ENCODE results near the gene HERPUD2. TPM values are rescaled to one million over a fixed set of nuclear protein-coding genes. Genes with fewer than 3 reads are reported as not detected.
"Not testable (repeated sequence)": the region's sequence is repeated elsewhere in the genome, so short reads cannot be mapped to it uniquely, and the experiment has no call there.

HERPUD2 gene
- total RNA-seq, 1 experiment from 2014 or later = 20.8 TPM

DNA sequence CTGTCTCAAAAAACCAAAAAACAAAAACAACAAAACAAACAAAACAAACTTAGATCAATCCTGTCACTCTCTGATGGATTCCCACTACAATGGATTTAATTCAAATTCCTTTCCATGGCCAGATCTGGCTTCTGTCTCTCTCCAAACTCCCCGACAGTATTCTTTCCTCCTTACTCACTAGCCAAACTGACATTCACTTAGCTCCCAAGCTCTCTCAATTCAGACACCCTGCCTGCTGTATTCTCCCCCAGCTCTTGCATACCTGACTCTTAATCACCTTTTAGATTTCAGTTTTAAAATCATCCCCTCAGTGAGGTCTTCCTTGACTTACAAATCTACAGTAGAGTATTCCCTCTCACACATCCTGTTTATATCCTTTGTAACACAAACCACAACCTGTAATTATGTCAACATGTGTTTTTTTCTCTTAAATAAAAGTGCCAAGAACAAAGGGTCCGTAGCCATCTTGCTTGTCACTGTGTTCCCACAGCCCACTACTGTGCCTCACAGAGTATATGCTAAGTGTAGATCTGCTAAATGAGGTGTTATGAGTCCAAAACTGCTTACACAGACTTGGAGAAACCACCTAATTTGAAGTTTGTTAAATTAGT is 14.4 kb downstream of the HERPUD2 start:
- no peak for DNase-seq (ENCODE audit: low spot score)

- DNase-seq (ENCODE audit: low spot score) = no peak
Observed at GRCh38 chr7:35677582-35678356, 17.2 kb downstream of the HERPUD2 start.

- DNase-seq (ENCODE audit: low spot score) = no peak
Observed at GRCh38 chr7:35676211-35676610, 18.7 kb downstream of the HERPUD2 start.

- DNase-seq (ENCODE audit: low spot score) = no peak
Observed at GRCh38 chr7:35670856-35671569, 23.9 kb downstream of the HERPUD2 start.

DNA sequence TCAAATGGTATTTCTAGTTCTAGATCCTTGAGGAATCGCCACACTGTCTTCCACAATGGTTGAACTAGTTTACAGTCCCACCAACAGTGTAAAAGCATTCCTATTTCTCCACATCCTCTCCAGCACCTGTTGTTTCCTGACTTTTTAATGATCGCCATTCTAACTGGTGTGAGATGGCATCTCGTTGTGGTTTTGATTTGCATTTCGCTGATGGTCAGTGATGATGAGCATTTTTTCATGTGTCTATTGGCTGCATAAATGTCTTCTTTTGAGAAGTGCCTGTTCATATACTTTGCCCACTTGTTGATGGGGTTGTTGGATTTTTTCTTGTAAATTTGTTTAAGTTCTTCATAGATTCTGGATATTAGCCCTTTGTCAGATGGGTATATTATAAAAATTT is 34.5 kb downstream of the HERPUD2 start:
- DNase-seq (ENCODE audit: low spot score) = not testable (repeated sequence)

- no peak for DNase-seq (ENCODE audit: low spot score)
Observed at GRCh38 chr7:35658606-35659201, 36.2 kb downstream of the HERPUD2 start.

- DNase-seq (ENCODE audit: low spot score) = no peak
Observed at GRCh38 chr7:35657125-35657524, 37.8 kb downstream of the HERPUD2 start.

DNA sequence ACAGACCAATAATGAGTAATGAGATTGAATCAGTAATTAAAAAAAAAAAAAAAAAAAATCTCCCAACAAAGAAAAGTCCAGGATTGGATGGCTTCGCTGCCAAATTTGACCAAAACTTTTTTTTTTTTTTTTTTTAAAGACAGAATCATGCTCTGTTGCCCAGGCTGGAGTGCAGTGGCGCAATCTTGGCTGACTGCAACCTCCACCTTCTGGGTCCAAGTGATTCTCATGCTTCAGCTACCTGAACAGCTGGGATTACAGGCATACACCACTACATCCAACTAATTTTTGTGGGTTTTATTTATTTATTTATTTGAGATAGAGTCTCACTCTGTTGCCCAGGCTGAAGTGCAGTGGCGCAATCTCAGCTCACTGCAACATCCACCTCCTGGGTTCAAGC is 40.4 kb downstream of the HERPUD2 start:
- DNase-seq (ENCODE audit: low spot score) = not testable (repeated sequence)

- no peak for DNase-seq (ENCODE audit: low spot score)
Observed at GRCh38 chr7:35652124-35652523, 42.8 kb downstream of the HERPUD2 start.

DNA sequence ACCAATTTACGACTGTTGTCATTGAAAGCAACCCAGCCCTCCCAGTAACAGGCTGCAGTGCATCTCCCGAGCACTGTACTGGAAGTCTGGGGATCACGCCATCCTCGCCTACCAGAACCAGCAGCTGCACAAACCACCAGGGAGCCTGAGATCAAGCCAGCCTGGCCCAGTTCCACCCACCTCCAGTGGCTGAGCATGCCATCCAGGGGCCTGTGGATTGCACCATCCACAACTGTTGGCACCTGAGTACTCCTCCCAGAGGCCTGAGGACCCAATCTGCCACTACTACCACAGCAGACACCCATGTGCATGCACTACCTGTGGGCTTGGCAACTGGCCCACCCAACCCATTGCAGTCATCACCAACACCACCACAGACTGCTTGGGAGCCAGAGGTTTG is 44.2 kb downstream of the HERPUD2 start:
- DNase-seq (ENCODE audit: low spot score) = no peak

- no peak for DNase-seq (ENCODE audit: low spot score)
Observed at GRCh38 chr7:35649711-35650110, 45.2 kb downstream of the HERPUD2 start.

GRCh38 chr7:35648367-35648766 is 46.6 kb downstream of the HERPUD2 start:
- no peak for DNase-seq (ENCODE audit: low spot score)

- no peak for DNase-seq (ENCODE audit: low spot score)
Observed at GRCh38 chr7:35647171-35647574, 47.8 kb downstream of the HERPUD2 start.

GRCh38 chr7:35646289-35647023 is 48.5 kb downstream of the HERPUD2 start:
- no peak for DNase-seq (ENCODE audit: low spot score)

- no peak for DNase-seq (ENCODE audit: low spot score)
Observed at GRCh38 chr7:35645691-35646090, 49.2 kb downstream of the HERPUD2 start.

- peak; percentile 21 for DNase-seq (ENCODE audit: low spot score)
Observed at GRCh38 chr7:35630024-35630972, 64.6 kb downstream of the HERPUD2 start.

DNA sequence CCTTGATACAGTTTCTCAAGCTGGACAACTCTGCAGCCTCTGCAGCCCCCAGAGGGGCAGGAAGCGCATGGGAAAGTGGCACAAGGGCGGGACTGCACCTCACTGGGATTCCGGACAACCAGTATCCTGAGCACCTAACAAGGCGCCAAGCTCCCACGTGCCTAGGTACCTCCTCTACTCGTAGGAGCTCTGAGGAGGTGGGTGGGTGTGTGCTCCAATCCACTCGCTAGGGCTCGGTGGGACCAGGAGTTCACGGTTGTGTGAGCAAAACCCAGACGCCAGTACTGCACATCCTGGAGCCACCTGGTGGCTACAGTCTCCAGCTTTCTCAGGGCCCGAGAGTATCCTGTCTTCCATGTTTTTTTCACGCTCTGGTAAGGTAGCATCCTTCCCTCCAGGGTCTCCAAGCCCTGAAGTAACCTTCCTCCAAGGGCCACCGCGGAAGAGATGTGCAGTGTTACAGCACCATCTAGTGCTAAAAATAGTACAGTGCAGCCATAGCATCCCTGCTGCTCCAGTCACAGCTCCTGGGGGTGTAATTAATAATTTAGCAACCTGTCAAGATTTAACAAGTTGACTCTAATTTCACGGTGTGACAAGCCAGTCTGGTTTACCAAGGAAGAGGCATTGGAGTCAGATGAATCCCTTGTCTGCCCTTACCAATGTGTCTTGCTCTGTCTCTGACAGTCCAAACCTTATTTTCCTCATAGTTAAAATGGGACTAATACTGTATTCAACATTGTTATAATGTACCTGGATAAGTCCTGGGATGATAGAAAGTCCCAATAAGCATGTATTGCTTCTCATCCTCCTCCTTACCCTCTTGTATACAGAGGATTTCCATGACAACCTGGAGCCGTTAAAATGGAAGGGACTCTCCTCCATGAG is 70.4 kb downstream of the HERPUD2 start:
- DNase-seq (ENCODE audit: low spot score) = peak; percentile 64

DNA sequence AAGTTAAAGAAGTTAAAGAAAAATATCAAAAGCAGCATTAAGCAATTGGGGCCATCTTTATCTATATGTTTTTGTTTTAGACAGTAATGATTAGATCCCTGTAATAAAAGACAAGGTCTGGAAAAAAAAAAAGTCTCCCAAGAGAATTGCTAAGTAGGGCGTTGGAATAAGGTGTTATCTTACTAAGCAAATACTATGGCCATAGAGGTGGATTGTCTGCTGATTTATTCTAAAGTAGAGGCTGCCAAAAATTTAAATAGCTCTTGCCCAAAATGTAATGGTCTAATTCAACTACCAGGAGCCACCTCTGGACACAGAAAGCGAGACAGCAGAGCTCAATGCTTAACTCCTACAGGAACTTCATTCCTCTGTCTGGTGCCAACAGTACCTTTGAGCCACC is 71.6 kb downstream of the HERPUD2 start:
- no peak for DNase-seq (ENCODE audit: low spot score)

DNA sequence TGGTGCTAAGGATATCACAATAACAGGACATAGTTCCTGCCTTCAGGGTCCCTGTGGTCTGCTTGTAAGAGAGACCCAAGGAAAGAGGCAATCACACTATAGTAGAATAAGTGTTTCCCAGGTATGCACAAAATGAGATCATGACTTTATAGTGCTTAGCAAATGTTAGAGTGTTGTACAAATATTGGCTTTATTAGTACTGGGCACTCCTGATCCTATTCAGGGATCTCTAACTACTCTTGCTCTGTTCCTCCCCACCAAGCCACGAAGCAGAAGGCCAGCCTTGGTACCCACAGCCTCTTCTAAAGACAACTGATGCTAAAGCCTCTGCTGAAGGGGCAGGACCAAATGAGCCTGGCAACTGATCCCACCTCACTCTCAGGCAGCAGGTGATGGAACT is 75.1 kb downstream of the HERPUD2 start:
- no peak for DNase-seq (ENCODE audit: low spot score)

Data from HT-29 (cell line).